HepG2 (cell line): Measurements from ENCODE around the gene SDK2. TPM values are rescaled to one million over a fixed set of nuclear protein-coding genes. Genes with fewer than 3 reads are reported as not detected.
A peak's percentile ranks its signal among the peaks of the same experiment; 100 is the strongest.

Experiments
- ATAC-seq: fragments of 200-7000 bp; cut with Tn5 transposase; 3 replicates; pipeline ENCODE4 v1.9.1; 2020; ENCODE audit warnings: mild to moderate bottlenecking, moderate library complexity
- BruUV-seq: library from RNA; stranded (reverse); fragments of 400-500 nt; replicated peaks from 2 replicates; lab custom pipeline; 2021; lab: Mats Ljungman, UMichigan
- CTCF ChIA-PET: fragments of 300-600 bp; formaldehyde crosslinking; extraction: SDS; loops from one replicate; lab custom pipeline; 2021; ENCODE audit warnings: low total read pairs, inconsistent platforms, low intra/inter-chr PET ratio; lab: Yijun Ruan, JAX
- POLR2A ChIA-PET: fragments of 350-600 bp; sonication (Branson Sonifier 250); formaldehyde crosslinking; loops from one replicate; lab custom pipeline; 2020; ENCODE audit warnings: antibody characterized with exemption, inconsistent platforms; lab: Yijun Ruan, JAX
- DNase-seq: peaks from one replicate; pipeline ENCODE4 v3.0.0-alpha.2; 2015; ENCODE audit warnings: low spot score
- FAIRE-seq: peaks from 3 replicates; lab custom pipeline; 2011; peaks lifted over from hg19 to GRCh38; lab: Jason Lieb, UNC
- H2AFZ ChIP-seq: one replicate; pipeline ENCODE4 v1.6.1; 2011; ENCODE audit warnings: low read length, inconsistent platforms
- H3K27ac ChIP-seq: fragments of 300-600 bp; 3 replicates; pipeline ENCODE4 v1.8.0; 2011; ENCODE audit warnings: mixed run types, mild to moderate bottlenecking, mixed read lengths, low read length, inconsistent platforms; ENCODE audit not compliant: insufficient read depth; ENCODE audit errors: extremely low read length
- H3K27me3 ChIP-seq, 2 experiments: fragments of 200-600 bp in 1 of 2; 2 replicates in 1 of 2; 3 replicates in 1 of 2; pipeline versions ENCODE4 v1.6.0 to v1.8.0; 2011; ENCODE audit warnings: low read length in 2 of 2, mild to moderate bottlenecking in 2 of 2, moderate library complexity in 2 of 2, inconsistent platforms in 1 of 2; ENCODE audit not compliant: insufficient read depth in 2 of 2, control insufficient read depth in 1 of 2
- H3K36me3 ChIP-seq, 2 experiments: fragments of 200-600 bp in 1 of 2; replicated peaks in 1 of 2; 2 replicates in 1 of 2; 3 replicates in 1 of 2; pipeline versions ENCODE4 v1.5.1 to v1.8.0; 2011; ENCODE audit warnings: low read length in 2 of 2, inconsistent platforms in 1 of 2; ENCODE audit not compliant: insufficient read depth in 2 of 2, control insufficient read depth in 1 of 2
- H3K4me1 ChIP-seq: 2 replicates; pipeline ENCODE4 v1.5.1; 2012; ENCODE audit warnings: low read length, inconsistent platforms; ENCODE audit not compliant: insufficient read depth
- H3K4me2 ChIP-seq: 2 replicates; pipeline ENCODE4 v1.6.0; 2011; ENCODE audit warnings: low read depth, low read length, inconsistent platforms
- H3K4me3 ChIP-seq, 3 experiments: fragments of 200-600 bp in 1 of 3; sonication (generic), shearing (Covaris generic) in 1 of 3; replicated peaks in 1 of 3; 2 replicates each; pipeline ENCODE4 v1.5.1; 2011 to 2016; ENCODE audit warnings: low read length in 3 of 3, inconsistent platforms in 2 of 3, low read depth in 2 of 3, mild to moderate bottlenecking in 2 of 3, control low read depth in 1 of 3, mixed read lengths in 1 of 3; ENCODE audit not compliant: insufficient read depth in 1 of 3
- H3K79me2 ChIP-seq: one replicate; pipeline ENCODE4 v1.6.1; 2011; ENCODE audit warnings: low read length, inconsistent platforms; ENCODE audit not compliant: insufficient read depth
- H3K9ac ChIP-seq: 2 replicates; pipeline ENCODE4 v1.6.0; 2011; ENCODE audit warnings: mild to moderate bottlenecking, low read depth, low read length, inconsistent platforms; ENCODE audit not compliant: insufficient read depth
- H3K9me3 ChIP-seq: 2 replicates; pipeline ENCODE4 v1.5.1; 2012; ENCODE audit warnings: mild to moderate bottlenecking, low read length
- H4K20me1 ChIP-seq: 2 replicates; pipeline ENCODE4 v1.6.0; 2011; ENCODE audit warnings: inconsistent platforms, mild to moderate bottlenecking, low read length, moderate library complexity; ENCODE audit not compliant: insufficient read depth
- FOXA1 ChIP-seq, 2 experiments: fragments of 450-650 bp in 1 of 2; sonication (generic) in 1 of 2; formaldehyde crosslinking in 1 of 2; IDR thresholded peaks; 2 replicates each; pipeline versions ENCODE4 v1.4.0 to v1.6.1; 2016 to 2020; ENCODE audit warnings: missing genetic modification reagents in 1 of 2
- FOXA3 ChIP-seq: IDR thresholded peaks from 2 replicates; pipeline ENCODE4 v1.6.1; 2016; ENCODE audit warnings: missing genetic modification reagents, missing compliant biosample characterization
- FOXP1 ChIP-seq, 2 experiments: fragments of 450-650 bp in 1 of 2; IDR thresholded peaks; 2 replicates each; pipeline ENCODE4 v1.6.1; 2017 to 2018; ENCODE audit warnings: antibody characterized with exemption in 1 of 2
- HHEX ChIP-seq: IDR thresholded peaks from 2 replicates; pipeline ENCODE4 v1.6.1; 2016; ENCODE audit warnings: control low read depth
- MATR3 ChIP-seq: sonication (generic); formaldehyde crosslinking; IDR thresholded peaks from 2 replicates; pipeline ENCODE4 v1.4.0; 2020; ENCODE audit warnings: missing genetic modification reagents
- PHF21A ChIP-seq: sonication (generic); formaldehyde crosslinking; IDR thresholded peaks from 2 replicates; pipeline ENCODE4 v1.5.0; 2020; ENCODE audit warnings: mild to moderate bottlenecking, missing genetic modification reagents
- RNF2 ChIP-seq: fragments of 450-650 bp; conservative IDR thresholded peaks from 2 replicates; pipeline ENCODE4 v1.6.1; 2016; ENCODE audit warnings: low read depth
- ZNF749 ChIP-seq: sonication (generic); formaldehyde crosslinking; IDR thresholded peaks from 2 replicates; pipeline ENCODE4 v1.8.0; 2022; ENCODE audit warnings: mild to moderate bottlenecking, missing genetic modification reagents, moderate library complexity, borderline replicate concordance
- in situ Hi-C: cut with HindIII; loops from 2 replicates; pipeline ENCODE4 v1.10.0; 2017; ENCODE audit warnings: low pct_unique_long_range_greater_than_20kb; ENCODE audit not compliant: extremely low pct_ligation_motif_present
- intact Hi-C: fragments of 100-400 bp; cut with micrococcal nuclease; formaldehyde crosslinking; loops from one replicate; pipeline ENCODE4 v1.10.0; 2022; ENCODE audit not compliant: unreplicated experiment
- polyA plus RNA-seq, 8 experiments: library from polyadenylated mRNA; depleted of rRNA in 3 of 8; stranded (reverse) in 7 of 8; unstranded in 1 of 8; fragments of >200 nt; fragmentation: Illumina TruSeq in 4 of 8; extraction: Trizol in 4 of 8; gene quantifications; 2 replicates each; pipeline versions ENCODE4 v1.2.1 to v1.2.3, GENCODE V29; 2011 to 2016; ENCODE audit warnings: low read depth in 4 of 8, missing spikeins in 1 of 8, mixed read lengths in 1 of 8; ENCODE audit not compliant: insufficient read depth in 1 of 8
- total RNA-seq, 5 experiments: library from RNA; depleted of rRNA; stranded (reverse); fragments of >200 nt; fragmentation: Illumina TruSeq; extraction: Trizol; gene quantifications; 2 replicates each; pipeline ENCODE4 v1.2.3, GENCODE V29; 2016; ENCODE audit warnings: low read depth in 1 of 5
- TF ChIP-seq, protein P1 (sequence below): sonication (generic); formaldehyde crosslinking; IDR thresholded peaks from 2 replicates; pipeline ENCODE4 v1.4.0; 2020; ENCODE audit warnings: missing genetic modification reagents
- TF ChIP-seq, protein P2 (sequence below), 2 experiments: fragments of 450-650 bp in 1 of 2; sonication (generic) in 1 of 2; formaldehyde crosslinking in 1 of 2; IDR thresholded peaks; 2 replicates each; pipeline versions ENCODE4 v1.6.1 to v1.8.0; 2016 to 2022; ENCODE audit warnings: antibody characterized with exemption in 1 of 2, mild to moderate bottlenecking in 1 of 2, missing genetic modification reagents in 1 of 2

SDK2 gene
- total and polyA plus RNA-seq, 2 of the 13 experiments (the other 11 are each of a cell fraction or from before 2014, with no cell fraction given) = not detected

- intact Hi-C loops (no loop called here), in situ Hi-C loops (loop anchor here (10.0 to 25.0 kb wide), 2 partner anchors 288 to 535 kb away; no protein-coding TSS in a partner anchor)
- no TSS peak for BruUV-seq
- peaks cover 7% of the 10 kb centered on the region; the same call in 1 of the 2 replicates for H3K4me1 ChIP-seq
- TF ChIP-seq HHEX (CRISPR knock-in tag) = peak; percentile 86
- TF ChIP-seq, protein P1, sequence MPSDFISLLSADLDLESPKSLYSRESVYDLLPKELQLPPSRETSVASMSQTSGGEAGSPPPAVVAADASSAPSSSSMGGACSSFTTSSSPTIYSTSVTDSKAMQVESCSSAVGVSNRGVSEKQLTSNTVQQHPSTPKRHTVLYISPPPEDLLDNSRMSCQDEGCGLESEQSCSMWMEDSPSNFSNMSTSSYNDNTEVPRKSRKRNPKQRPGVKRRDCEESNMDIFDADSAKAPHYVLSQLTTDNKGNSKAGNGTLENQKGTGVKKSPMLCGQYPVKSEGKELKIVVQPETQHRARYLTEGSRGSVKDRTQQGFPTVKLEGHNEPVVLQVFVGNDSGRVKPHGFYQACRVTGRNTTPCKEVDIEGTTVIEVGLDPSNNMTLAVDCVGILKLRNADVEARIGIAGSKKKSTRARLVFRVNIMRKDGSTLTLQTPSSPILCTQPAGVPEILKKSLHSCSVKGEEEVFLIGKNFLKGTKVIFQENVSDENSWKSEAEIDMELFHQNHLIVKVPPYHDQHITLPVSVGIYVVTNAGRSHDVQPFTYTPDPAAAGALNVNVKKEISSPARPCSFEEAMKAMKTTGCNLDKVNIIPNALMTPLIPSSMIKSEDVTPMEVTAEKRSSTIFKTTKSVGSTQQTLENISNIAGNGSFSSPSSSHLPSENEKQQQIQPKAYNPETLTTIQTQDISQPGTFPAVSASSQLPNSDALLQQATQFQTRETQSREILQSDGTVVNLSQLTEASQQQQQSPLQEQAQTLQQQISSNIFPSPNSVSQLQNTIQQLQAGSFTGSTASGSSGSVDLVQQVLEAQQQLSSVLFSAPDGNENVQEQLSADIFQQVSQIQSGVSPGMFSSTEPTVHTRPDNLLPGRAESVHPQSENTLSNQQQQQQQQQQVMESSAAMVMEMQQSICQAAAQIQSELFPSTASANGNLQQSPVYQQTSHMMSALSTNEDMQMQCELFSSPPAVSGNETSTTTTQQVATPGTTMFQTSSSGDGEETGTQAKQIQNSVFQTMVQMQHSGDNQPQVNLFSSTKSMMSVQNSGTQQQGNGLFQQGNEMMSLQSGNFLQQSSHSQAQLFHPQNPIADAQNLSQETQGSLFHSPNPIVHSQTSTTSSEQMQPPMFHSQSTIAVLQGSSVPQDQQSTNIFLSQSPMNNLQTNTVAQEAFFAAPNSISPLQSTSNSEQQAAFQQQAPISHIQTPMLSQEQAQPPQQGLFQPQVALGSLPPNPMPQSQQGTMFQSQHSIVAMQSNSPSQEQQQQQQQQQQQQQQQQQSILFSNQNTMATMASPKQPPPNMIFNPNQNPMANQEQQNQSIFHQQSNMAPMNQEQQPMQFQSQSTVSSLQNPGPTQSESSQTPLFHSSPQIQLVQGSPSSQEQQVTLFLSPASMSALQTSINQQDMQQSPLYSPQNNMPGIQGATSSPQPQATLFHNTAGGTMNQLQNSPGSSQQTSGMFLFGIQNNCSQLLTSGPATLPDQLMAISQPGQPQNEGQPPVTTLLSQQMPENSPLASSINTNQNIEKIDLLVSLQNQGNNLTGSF = no peak
- no peak for TF ChIP-seq ZNF749
- peak; percentile 66 for TF ChIP-seq FOXA3 (CRISPR knock-in tag)
- no peak for TF ChIP-seq MATR3
- peak; percentile 74 for TF ChIP-seq FOXA1 (IDR thresholded peaks at IDR 0.05)
- peak; percentile 70 for TF ChIP-seq FOXA1 (CRISPR knock-in tag; IDR thresholded peaks at IDR 0.05)
- TF ChIP-seq RNF2 = no peak
- TF ChIP-seq FOXP1 (IDR thresholded peaks at IDR 0.05) = no peak
- peak; percentile 59; the same call in 1 of the 2 replicates for TF ChIP-seq FOXP1 (CRISPR knock-in tag; IDR thresholded peaks at IDR 0.05)
- TF ChIP-seq PHF21A (CRISPR knock-in tag) = no peak
- TF ChIP-seq, protein P2, sequence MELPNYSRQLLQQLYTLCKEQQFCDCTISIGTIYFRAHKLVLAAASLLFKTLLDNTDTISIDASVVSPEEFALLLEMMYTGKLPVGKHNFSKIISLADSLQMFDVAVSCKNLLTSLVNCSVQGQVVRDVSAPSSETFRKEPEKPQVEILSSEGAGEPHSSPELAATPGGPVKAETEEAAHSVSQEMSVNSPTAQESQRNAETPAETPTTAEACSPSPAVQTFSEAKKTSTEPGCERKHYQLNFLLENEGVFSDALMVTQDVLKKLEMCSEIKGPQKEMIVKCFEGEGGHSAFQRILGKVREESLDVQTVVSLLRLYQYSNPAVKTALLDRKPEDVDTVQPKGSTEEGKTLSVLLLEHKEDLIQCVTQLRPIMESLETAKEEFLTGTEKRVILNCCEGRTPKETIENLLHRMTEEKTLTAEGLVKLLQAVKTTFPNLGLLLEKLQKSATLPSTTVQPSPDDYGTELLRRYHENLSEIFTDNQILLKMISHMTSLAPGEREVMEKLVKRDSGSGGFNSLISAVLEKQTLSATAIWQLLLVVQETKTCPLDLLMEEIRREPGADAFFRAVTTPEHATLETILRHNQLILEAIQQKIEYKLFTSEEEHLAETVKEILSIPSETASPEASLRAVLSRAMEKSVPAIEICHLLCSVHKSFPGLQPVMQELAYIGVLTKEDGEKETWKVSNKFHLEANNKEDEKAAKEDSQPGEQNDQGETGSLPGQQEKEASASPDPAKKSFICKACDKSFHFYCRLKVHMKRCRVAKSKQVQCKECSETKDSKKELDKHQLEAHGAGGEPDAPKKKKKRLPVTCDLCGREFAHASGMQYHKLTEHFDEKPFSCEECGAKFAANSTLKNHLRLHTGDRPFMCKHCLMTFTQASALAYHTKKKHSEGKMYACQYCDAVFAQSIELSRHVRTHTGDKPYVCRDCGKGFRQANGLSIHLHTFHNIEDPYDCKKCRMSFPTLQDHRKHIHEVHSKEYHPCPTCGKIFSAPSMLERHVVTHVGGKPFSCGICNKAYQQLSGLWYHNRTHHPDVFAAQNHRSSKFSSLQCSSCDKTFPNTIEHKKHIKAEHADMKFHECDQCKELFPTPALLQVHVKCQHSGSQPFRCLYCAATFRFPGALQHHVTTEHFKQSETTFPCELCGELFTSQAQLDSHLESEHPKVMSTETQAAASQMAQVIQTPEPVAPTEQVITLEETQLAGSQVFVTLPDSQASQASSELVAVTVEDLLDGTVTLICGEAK (IDR thresholded peaks at IDR 0.05) = peak; percentile 95
- TF ChIP-seq, protein P2 (CRISPR knock-in tag; IDR thresholded peaks at IDR 0.05) = peak; percentile 99
- no peaks in the 10 kb centered on the region for H3K36me3 ChIP-seq
- ATAC-seq = no peak
- H3K79me2 ChIP-seq = no peaks in the 10 kb centered on the region
- H3K4me3 ChIP-seq = no peak overlapping the region
- no peaks in the 10 kb centered on the region for H3K9me3 ChIP-seq
- ChIA-PET CTCF (no interaction called here), POLR2A (no interaction called here)
- no peak for FAIRE-seq
- H4K20me1 ChIP-seq = no peaks in the 10 kb centered on the region
- H3K4me2 ChIP-seq = no peak overlapping the region
- no peak overlapping the region for H3K9ac ChIP-seq
- H2AFZ ChIP-seq = no peak overlapping the region
- peaks cover 9 to 53% of the 10 kb centered on the region in 2 experiments for H3K27me3 ChIP-seq
- peak; percentile 18 for DNase-seq
- H3K27ac ChIP-seq = no peak overlapping the region
Measured at GRCh38 chr17:73427198-73427597, 217.0 kb downstream of the SDK2 start.
